NCI-H460 (cell line): ENCODE results near the gene TTC24. TPM values are rescaled to one million over a fixed set of nuclear protein-coding genes. Genes with fewer than 3 reads are reported as not detected.

ENCODE experiments used
- DNase-seq: peaks from one replicate; pipeline ENCODE4 v3.0.0-alpha.2; 2016; ENCODE audit warnings: low read depth; ENCODE audit errors: extremely low read depth
- total RNA-seq: library from RNA; depleted of rRNA; stranded (reverse); fragments of >200 nt; shearing (Covaris generic); gene quantifications from 2 replicates; pipeline ENCODE4 v1.2.3, GENCODE V29; 2014

Gene TTC24
- total RNA-seq, 1 experiment from 2014 or later: not detected

DNA sequence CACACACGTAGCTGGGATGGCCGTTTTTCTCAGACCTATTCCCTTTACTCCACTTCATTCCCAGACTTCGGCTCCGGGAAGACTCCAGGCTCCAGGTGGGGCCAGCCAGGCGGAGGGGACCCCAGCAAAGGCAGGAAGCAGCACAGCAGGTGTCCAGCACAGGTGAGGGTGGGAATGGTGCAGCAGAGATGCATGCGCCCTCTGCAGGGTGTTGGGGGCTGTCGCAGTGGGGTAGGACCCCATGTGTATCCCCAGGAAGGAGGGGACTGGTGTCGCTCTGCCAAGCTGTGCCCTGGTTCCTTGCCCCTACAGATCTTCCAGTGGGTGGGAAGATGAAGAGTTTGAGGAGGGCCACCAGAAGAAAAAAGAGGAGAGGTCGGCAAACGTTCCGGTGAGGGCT is 5.3 kb downstream of the TTC24 start:
- no peak for DNase-seq

DNA sequence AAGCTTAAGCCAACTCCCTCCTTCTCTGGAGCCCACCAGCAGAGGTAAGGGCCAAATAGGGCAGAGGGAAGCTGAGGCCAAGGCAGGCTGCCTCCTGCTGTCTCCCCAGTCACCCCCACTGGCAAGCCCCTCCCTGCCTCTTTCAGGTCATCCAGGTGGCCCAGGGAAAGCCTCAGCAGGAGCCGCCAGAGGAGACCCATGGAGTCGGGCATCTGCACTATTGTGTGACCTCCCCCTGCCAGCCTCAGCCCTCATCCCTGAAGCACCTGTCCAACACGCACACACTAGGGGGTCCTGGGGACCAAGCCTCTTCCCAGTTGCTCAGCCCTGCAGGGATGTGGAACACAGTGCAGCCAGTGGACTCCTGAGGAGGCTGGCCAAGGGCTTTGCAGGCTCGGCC is 6.8 kb downstream of the TTC24 start:
- DNase-seq: no peak

DNA sequence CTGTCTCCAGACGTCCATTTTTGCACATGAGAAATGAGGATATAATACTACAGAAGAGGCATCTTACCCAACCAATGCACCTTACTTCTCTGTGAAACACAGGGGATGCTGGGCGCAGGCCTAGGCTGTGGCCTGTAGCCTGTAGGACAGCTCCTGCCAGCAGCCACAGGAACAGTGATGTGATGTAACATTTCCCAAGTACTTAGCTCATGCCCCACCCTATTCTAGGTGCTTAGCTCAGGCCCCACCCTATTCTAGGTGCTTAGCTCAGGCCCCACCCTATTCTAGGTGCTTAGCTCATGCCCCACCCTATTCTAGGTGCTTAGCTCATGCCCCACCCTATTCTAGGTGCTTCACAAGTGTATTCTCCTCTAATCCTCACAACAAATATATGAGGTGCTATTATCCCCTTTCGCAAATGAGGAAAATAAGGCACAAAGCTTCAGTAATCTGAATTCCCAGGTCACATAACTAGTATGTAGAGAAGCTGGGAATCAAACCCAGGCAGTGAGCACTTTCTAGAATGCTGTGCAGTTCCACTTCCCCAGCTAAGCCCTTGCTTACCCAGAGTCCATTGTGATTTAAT is 7.5 kb downstream of the TTC24 start:
- no peak for DNase-seq

DNA sequence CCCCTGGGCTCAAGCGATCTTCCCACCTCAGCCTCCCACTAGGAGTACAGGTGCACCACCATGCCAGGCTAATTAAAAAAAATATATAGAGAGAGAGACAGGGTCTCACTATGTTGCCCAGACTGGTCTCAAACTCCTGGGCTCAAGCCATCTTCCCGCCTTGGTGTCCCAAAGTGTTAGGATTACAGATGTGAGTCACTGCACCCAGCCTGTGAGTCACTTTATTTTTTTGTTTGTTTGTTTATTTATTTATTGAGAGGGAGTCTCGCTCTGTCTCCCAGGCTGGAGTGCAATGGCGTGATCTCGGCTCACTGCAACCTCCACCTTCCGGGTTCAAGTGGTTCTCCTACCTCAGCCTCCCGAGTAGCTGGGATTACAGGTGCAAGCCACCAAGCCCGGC is 8.4 kb downstream of the TTC24 start:
- peak; percentile 78 for DNase-seq

DNA sequence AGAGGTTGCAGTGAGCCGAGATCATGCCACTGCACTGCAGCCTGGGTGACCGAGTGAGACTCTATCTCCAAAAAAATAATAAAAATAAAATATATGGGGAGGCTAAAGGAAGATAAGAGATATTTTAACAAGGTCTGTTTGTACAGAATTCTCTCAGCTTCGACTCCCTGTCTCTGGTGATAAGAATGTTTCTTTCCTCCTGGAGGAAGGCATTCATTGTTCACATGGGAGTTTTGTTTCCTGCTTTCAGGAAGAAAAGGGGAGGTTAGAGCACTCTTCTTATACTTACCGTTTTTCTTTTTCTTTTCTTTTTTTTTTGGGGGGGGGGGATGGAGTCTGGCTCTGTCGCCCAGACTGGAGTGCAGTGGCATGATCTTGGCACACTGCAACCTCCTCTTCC is 10.0 kb downstream of the TTC24 start:
- no peak for DNase-seq

DNA sequence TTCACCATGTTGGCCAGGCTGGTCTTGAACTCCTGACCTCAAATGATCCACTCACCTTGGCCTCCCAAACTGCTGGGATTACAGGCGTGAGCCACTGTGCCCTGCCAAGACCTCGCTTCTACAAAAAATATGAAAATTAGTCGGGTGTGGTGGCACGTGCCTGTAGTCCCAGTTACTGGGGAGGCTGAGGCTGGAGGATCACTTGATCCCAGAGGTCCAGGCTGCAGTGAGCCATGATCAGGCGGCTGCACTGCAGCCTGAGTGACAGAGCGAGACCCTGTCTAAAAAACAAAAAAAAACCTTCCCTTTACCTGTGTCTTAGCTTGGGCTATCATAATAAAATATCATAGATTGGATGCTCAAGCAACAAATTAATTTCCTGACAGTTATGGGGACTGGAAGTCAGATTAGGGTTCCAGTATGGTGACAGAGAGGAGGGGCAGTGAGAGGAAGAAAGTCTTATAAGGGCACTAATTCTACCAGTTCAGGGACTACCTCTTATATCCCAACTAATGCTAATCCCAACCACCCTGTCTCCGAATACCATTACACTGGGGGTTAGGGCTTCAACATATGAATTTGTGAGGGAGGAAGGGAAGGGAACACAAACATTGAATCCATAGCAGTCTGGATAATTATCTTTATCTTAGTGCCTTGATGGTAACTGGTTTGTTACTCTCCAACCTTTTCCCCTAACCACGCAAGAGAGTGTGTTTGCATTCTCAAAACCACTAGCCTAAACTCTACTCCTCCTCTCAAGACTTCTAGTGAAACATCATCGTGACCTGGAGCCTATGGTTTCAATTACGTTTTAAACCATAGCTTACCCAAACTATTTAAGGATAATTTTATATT is 11.0 kb downstream of the TTC24 start:
- no peak for DNase-seq

DNA sequence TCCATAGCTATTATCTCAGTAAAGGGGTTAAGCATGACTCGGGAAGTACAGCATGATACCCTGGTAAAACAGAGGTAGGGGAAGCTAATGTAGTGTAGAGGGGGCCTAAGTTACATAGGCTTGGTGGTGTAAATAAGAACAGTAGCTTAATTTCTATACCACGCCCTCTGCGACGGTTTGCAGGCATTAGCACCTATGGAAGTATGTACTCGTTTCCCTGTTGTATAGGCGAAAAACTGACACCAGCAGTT is 11.6 kb downstream of the TTC24 start:
- DNase-seq: no peak

DNA sequence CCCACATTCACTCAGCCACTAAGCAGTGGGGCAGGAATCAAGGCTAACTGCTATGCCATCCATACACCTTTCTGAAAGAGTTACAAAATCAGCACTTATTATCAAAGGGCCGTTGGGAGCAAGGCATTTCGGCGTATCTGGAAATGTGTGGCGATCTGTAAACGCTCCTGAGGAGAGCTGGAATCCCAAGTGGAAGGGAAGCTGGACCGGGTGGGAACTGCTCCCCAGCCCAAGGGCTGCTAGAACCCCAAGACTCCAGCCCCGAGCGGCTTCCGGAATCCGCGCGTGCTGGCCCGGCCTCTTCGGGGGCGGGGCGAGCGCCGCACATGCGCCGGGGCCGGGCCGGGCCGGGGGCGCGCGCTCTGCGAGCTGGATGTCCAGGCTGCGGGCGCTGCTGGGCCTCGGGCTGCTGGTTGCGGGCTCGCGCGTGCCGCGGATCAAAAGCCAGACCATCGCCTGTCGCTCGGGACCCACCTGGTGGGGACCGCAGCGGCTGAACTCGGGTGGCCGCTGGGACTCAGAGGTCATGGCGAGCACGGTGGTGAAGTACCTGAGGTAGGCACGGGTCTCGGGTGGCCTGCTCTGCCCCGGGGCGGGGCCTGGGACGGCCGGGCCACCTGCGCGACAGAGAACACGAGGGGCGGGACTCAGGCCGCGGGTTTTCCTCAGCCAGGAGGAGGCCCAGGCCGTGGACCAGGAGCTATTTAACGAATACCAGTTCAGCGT is 12.1 kb downstream of the TTC24 start, which contains the start of gene NAXE:
NAXE (plus strand) TSS at position 345 of the 726 bp plus-strand sequence; CDS start at position 374, 29 bp downstream.
- DNase-seq: peak; percentile 71

DNA sequence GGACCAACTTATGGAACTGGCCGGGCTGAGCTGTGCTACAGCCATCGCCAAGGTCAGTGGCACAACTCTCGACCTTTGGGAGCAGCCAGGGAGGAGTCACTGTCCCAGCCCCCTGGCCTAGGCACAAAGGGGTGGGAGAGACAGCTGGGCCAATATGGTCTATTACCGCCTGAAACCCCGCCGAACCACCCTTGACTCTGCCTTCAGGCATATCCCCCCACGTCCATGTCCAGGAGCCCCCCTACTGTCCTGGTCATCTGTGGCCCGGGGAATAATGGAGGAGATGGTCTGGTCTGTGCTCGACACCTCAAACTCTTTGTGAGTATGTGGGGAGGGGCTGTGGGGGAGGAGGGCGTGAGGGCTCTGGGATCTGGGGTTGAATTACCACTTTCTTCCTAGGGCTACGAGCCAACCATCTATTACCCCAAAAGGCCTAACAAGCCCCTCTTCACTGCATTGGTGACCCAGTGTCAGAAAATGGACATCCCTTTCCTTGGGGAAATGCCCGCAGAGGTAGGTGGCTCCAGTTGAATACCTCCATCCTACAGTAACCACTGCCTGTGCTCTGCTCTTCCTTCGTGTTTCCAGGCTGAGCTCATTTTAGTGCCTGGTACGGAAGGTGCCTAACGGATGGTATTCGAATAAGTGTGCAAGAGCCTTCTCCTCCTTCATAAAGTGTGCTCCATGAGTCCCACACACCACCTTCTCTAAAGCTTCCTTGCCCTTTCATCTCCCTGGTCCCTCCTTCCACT is 12.8 kb downstream of the TTC24 start:
- no peak for DNase-seq

DNA sequence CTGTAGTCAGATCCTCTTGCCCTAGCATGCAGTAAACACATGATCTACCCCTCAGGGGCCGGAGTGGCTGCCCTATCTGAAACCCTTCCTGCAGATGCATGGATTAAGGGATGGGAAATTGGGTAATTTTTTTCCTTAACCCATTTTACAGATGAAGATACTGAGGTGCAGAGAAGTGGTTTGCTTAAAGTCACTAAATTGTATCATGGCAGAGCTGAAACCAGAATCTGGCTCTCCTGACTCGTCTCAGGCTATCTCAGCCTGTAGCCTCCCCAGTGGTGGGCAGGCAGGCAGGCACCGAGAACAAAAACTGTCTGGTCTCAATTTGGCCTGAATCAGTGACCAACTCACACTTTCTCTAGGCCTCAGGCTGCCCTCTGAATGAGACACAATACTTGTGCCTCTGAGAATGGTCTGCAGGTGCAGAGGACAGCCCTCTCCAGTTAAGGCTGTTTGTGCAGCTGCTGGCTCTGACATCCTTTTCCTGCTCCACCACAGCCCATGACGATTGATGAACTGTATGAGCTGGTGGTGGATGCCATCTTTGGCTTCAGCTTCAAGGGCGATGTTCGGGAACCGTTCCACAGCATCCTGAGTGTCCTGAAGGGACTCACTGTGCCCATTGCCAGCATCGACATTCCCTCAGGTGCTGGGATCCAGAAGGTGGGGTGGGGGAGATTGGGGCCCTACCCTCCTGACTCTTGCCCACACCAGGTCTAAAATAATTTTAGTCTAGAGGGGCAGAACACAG is 13.6 kb downstream of the TTC24 start:
- DNase-seq: no peak

DNA sequence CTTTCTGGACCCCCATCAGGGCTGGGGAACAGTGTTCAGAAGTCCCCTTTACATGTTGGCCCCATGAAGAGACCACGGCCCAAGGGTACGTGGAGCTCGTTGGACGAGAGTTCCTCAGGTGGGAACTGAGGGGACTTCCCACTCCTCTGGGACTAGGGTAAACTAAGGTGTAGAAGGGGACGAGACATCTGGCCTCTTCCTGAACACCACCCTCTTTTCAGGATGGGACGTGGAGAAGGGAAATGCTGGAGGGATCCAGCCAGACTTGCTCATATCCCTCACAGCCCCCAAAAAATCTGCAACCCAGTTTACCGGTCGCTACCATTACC is 14.1 kb downstream of the TTC24 start:
- no peak for DNase-seq

DNA sequence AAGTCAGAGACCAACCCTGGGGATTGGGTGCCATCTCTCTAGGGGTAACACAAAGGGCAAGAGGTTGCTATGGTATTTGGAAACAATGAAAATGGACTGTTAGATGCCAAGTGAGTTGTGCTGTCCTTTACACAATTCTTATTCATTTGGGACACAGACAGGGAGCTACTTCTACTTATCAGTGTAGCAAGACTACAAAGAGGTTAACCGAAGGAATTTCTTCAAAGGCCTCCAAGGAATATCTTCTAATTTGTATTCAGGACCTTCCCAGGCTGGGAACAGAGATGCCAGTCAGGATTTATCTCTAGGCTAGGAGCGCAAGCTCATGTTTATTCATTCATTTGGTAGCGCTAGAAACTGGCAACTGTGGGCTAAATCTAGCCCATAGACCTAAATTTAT is 14.7 kb downstream of the TTC24 start:
- DNase-seq: no peak

DNA sequence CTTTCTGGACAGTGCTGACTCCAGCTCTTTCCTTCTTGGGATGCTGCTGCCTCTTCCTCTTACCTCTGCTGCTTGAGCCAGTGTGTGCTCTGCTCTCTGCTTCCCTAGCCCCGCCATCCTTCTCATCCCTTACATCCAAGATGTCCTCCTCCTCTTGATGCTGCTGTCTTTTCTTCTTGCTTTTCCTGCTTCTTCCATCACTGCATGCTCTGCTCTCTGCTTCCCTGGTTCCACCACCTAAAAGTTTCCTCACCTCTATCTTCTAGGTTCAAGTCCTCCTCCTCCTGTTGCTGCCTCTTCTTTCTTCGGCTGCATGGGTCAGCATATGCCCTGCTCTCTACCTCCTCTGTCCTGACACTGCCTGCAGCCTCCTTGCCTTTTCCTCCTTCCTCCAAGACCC is 15.5 kb downstream of the TTC24 start:
- no peak for DNase-seq

DNA sequence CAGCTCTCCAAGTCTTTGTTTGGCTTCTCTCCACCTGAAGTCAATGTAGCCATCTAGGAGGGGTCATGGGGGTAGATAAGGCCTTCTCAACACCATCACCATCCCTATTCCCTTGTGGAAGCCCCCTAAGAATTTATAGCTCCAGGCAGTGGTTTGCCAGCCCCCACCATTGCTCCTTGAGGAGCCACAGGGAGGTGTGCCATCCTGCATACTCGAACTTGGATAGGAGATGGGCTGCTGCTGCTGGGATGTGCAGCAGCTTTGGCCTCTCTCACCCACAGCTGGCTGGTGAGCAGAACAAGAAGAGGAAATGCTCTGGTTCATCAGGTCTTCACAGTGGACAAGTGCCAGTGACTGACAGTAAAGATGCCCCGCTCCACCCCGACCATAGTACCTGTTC is 16.9 kb downstream of the TTC24 start:
- no peak for DNase-seq

DNA sequence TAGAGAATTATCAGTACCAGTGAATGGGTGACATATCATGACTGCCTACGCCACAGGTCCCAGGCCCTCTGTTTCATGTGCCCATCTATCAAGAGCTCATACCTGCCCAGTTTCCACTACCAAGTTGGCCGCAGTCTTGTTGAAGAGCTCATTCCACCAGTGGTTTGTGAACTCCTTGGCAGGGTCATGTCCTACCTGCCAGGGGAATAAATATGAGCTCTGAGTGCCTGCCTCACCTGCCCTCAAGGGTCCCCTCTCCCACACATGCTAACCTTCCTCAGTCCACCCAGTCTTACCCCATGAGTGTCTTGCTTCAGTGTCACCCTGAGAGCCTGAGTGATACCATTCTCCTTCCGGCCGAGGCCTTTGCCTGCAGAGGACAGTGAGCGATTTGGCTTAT is 18.6 kb downstream of the TTC24 start:
- DNase-seq: no peak

DNA sequence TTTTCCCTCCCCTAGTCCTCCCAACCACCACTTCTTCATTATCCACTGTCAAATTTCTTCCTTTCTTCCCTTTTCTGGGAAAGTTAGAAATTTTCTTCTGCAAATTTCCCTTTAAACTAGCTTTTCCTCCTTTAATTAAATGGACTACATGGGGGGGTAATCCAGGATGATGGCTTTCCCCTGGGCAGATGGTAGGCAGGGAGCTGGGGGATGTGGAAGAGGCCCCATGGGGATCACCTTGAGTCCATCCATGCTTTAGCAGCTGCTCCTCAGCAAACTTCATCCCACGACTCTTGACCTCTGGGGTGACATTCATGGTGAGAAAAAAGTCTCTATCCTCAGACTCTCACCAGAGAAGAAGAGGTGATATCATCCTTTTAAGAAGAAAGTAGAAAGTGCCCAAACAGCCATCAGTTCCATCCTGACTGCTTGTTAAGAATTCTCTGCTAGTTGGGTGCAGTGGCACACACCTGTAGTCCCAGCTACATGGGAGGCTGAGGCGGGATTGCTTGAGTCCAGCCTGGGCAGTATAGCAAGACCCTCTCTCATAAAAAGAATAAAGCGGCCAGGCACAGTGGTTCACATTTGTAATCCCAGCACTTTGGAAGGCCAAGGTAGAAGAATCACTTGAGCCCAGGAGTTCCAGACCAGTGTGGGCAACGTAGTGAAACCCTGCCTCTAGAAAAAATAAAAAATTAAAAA is 19.4 kb downstream of the TTC24 start:
- DNase-seq: no peak

DNA sequence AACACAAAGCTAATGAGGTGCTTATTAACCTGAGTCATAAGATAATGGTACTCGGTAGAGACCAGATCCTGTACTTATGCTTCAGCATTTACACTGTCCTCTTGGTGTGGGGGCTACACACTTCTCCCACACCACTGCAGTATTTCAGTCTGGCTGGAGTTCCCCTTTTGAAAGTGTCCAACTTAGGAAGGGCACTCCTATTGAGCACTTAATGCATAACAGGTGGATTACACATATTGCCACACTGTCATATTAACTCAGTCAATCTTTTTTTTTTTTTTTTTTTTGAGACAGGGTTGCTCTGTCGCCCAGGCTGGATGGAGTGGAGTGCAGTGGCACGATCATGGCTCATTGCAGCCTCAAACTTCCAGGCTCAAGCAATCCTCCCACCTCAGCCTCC is 20.3 kb downstream of the TTC24 start:
- DNase-seq: no peak

DNA sequence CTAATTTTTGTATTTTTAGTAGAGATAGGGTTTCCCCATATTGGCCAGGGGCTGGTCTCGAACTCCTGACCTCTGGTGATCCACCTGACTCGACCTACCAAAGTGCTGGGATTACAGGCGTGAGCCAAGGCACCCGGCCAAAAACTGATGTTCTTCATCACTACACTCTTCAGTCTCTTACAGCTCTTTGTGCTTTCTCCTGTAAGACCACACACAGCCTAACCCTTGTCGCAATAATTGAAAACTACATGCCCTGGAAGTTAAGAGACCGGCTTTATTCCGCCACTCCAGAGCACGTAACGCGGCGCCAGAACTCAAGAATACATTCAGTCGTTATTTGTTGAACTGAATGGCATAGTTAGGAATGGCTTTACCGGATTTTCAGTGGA is 21.2 kb downstream of the TTC24 start:
- no peak for DNase-seq

DNA sequence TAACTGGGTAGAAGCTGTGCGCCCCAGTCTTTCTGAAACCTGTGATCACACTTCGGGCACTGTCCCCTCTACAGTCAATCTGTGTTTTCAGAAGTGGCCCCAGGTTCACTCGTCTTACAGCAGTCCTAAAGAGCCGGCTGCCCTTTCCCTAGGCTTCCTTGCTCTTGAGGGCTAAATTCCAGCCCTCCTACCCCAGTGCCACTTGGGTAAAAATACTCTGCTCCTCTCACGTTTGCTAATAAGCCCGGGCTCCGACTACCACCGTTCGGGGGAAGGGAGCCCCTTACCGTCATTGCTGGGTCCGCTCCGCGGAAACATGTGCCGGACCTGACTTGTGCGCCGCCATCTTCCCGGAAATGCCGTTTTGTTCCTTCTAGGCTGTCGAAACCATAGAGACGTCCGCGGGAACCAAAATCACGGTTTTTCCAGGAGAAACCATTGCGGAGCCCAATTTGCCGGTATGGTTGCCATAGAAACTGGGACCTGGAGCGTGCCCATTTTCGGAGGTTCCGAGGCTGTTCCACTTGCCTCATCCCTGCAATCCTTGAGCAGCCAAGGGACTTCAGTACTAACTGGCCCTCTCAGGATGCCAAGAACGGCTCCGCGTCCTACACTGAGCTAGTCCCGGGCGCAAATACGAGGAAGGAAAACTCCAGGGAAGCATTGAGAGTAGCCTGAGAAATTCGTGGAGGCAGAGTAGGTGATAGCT is 21.8 kb downstream of the TTC24 start, which contains the start of gene GPATCH4:
GPATCH4 (minus strand) TSS at position 358 of the 709 bp plus-strand sequence.
- peak; percentile 67 for DNase-seq
